ENCODE data around the gene GGT6. TPM values are rescaled to one million over a fixed set of nuclear protein-coding genes. Genes with fewer than 3 reads are reported as not detected.
"Not testable (repeated sequence)": the region's sequence is repeated elsewhere in the genome, so short reads cannot be mapped to it uniquely, and the experiment has no call there.

GGT6 gene
- total RNA-seq, 1 experiment from 2014 or later = not detected

DNA sequence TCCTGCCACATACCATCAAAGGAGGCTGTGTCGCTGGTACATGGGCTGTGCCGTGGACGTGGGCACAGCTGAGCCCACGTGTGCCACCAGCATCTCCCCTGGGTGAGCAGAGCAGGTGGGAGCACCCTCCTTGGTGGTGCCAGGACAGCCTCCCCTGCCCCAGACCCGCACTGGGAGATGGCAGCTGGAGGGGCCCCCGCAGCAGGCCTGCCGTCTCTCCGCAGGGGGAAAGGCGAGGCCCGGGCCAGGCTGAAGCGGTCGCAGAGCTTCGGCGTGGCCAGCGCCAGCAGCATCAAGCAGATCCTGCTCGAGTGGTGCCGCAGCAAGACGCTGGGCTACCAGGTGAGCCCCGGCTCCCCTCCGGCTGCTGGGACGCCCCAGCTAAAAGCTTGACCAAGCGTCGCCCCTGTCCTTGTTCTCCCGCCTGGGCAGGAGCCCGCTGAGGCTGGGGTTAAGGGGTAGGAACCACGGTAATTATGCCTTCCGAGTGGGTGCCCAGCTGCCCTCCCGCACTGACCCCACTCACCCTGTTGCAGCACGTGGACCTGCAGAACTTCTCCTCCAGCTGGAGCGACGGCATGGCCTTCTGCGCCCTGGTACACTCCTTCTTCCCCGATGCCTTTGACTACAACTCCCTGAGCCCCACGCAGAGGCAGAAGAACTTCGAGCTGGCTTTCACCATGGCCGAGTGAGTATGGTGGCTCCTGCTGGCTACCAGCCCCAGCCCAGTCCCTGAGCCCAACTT is 36.4 kb upstream of the GGT6 start:
- H3K4me1 ChIP-seq (replicated peaks) = no peaks in the 10 kb centered on the region
- no peaks in the 10 kb centered on the region for H3K27me3 ChIP-seq (replicated peaks)
- no peak for DNase-seq (ENCODE audit: low read depth in 1 of 2, low spot score in 2 of 2)
- H3K4me3 ChIP-seq = no peak overlapping the region
- H3K27ac ChIP-seq = no peak overlapping the region
- no peaks in the 10 kb centered on the region for H3K9me3 ChIP-seq (replicated peaks)
- H3K36me3 ChIP-seq = no peaks in the 10 kb centered on the region

DNA sequence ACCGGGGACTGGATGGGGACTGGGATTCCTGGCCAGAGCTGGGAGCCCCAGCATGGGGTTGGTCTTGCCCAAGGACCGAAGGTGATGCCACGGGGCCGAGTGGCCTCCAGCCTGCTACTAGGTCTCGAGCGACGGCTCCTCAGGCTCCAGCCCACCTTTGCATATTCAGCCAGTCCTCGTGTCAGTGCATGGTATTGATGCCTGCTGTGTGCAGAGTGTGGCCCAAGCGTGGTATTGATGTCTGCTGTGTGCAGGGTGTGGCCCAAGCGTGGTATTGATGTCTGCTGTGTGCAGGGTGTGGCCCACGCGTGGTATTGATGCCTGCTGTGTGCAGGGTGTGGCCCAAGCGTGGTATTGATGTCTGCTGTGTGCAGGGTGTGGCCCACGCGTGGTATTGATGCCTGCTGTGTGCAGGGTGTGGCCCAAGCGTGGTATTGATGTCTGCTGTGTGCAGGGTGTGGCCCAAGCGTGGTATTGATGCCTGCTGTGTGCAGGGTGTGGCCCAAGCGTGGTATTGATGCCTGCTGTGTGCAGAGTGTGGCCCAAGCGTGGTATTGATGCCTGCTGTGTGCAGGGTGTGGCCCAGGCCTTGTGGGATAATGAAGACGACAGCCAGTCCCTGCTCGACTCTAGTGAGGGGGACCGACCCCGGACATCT is 35.4 kb upstream of the GGT6 start:
- H3K27ac ChIP-seq; H3K36me3 ChIP-seq; DNase-seq (ENCODE audit: low read depth in 1 of 2, low spot score in 2 of 2); H3K4me1 ChIP-seq (replicated peaks); H3K27me3 ChIP-seq (replicated peaks); H3K9me3 ChIP-seq (replicated peaks); H3K4me3 ChIP-seq: not testable (repeated sequence)

DNA sequence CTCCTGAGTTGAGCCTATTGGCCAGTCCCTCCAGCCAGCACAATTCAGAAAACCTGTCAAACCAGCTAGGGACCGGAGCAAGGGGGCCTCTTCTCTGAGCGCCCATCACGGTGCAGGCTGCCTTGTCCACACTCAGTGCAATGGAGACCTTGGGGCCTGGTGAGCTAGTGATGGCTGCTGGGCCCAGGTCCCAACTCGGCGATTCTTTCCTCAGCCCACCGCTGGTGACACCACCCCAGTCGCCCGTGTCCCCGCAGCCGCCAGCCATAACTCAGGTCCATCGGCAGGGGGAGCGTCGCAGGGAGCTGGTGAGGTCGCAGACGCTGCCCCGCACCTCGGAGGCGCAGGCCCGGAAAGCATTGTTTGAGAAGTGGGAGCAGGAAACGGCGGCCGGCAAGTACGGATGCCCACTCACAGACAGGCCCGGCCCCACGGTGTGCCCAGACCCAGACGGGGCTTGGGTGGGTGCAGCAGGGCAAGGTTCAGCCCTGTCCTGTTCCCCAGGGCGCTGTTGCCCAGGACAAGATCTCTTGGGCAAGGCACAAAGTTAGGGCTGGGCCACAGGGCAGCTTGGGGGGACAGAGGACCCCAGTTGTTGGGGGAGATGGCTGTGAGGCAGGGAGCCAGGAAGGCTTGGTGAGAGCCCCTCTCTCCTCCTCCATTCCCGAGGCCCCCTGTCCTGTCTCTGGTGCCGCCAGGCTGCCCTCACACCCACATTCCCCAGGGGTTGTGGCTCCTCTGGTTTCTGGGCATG is 34.7 kb upstream of the GGT6 start:
- Histone ChIP-seq H3K36me3 (no peaks in the 10 kb centered on the region), H3K4me1 (replicated peaks) (no peaks in the 10 kb centered on the region), H3K4me3 (no peak overlapping the region), H3K27me3 (replicated peaks) (peaks cover 9% of the 10 kb centered on the region; the same call in 1 of the 2 replicates), H3K9me3 (replicated peaks) (no peaks in the 10 kb centered on the region), H3K27ac (no peak overlapping the region)
- DNase-seq (ENCODE audit: low read depth in 1 of 2, low spot score in 2 of 2) = no peak

DNA sequence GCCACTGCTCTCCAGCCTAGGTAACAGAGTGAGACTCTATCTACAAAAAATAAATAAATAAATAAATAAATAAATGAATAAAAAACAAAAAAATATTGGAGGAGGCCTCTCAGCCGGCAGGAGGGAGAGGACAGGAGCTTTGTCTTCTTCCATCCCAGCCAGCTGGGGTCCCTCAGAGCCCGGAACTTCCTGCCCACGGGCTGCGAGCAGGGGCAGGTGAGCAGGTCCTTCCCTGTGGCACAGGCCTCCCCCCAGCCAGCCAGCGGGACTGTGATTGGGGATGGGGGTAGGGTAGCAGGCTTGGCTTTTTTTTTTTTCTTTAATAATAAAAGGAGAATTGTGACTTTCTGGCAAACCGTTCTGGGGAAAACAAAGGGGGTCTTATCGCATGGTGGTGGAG is 34.0 kb upstream of the GGT6 start:
- Histone ChIP-seq H3K4me3 (no peak overlapping the region), H3K27me3 (replicated peaks) (peaks cover 9% of the 10 kb centered on the region; the same call in 1 of the 2 replicates), H3K4me1 (replicated peaks) (no peaks in the 10 kb centered on the region), H3K27ac (no peak overlapping the region), H3K9me3 (replicated peaks) (no peaks in the 10 kb centered on the region), H3K36me3 (no peaks in the 10 kb centered on the region)
- no peak for DNase-seq (ENCODE audit: low read depth in 1 of 2, low spot score in 2 of 2)

DNA sequence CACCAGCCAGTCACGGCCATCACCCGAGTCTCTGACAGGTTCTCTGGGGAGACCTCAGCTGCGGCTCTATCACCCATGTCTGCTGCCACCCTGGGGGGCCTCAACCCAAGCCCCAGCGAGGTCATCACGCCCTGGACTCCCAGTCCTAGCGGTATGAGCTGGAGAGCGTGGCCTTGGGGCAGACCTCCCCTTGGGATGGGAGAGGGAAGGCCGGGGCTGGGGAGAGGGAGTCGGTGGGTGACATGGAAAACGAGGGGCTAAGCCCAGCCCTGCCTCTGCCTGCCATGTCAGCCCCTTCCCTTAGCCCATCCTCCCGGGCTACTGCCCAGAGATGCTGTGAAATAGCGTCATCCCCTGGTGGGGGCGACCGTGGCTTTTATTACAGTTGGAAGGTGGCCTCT is 32.6 kb upstream of the GGT6 start:
- Histone ChIP-seq H3K4me3 (no peak overlapping the region), H3K9me3 (replicated peaks) (no peaks in the 10 kb centered on the region), H3K36me3 (no peaks in the 10 kb centered on the region), H3K27ac (no peak overlapping the region), H3K4me1 (replicated peaks) (no peaks in the 10 kb centered on the region), H3K27me3 (replicated peaks) (peaks cover 9% of the 10 kb centered on the region)
- DNase-seq (ENCODE audit: low read depth in 1 of 2, low spot score in 2 of 2) = no peak

DNA sequence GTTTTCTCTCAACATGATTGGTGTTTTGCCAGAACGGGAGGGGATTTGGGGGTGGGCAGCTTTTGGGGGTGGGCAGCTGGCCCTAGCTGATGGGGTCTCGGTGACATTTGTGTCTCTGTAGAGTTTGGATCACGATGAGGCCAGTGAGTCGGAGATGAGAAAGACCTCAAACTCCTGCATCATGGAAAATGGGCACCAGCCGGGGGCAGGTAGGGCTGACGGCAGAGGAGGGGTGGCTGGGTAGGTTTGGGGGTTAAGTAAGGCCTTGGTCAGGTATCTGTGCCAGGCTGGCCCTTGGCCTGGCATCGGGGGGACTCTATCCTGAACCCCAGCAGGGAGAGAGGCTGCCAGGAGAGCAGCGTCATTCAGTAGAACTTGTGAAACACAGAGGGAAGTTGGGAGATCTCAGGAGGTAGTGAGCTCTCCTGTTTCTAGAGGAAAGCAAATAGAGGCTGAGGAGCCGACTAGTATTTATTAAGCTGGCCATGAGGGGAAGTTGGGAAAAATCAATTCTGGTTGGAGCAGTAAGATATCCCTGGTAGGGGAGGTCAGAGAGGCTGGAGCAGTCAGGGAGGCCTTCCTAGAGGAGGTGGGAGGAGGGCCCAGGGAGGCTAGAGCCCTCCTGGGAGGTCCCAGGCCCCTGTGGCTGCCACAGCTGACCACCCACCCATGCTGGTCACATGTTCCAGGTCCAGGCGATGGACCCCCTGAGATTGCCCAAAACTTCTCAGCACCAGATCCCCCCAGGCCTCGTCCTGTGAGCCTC is 32.0 kb upstream of the GGT6 start:
- no peaks in the 10 kb centered on the region for H3K36me3 ChIP-seq
- no peaks in the 10 kb centered on the region for H3K4me1 ChIP-seq (replicated peaks)
- no peak overlapping the region for H3K27ac ChIP-seq
- H3K4me3 ChIP-seq = no peak overlapping the region
- DNase-seq (ENCODE audit: low read depth in 1 of 2, low spot score in 2 of 2) = no peak
- peaks cover 10% of the 10 kb centered on the region for H3K27me3 ChIP-seq (replicated peaks)
- no peaks in the 10 kb centered on the region for H3K9me3 ChIP-seq (replicated peaks)

DNA sequence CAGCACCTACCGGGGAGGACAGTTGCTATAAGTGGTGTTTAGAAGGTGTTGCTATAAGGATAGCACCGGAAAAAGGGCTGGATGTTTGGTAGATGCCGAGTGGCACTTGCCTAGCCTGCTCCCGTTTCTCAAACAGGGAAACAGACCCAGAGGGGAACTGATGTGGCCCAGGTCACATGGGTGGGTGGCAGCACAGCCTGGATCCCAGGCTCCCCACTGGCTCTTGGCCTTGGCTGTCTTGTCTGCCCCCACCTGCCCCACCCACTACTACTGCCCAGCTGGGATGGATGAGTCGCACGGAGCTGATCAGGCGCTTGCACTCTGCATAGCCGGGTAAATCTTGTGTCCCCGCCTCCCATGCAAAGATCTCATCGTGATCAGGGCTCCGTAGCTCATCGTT is 31.2 kb upstream of the GGT6 start:
- Histone ChIP-seq H3K36me3 (no peaks in the 10 kb centered on the region), H3K27me3 (replicated peaks) (peaks cover 18% of the 10 kb centered on the region)
- DNase-seq (ENCODE audit: low read depth in 1 of 2, low spot score in 2 of 2) = no peak

DNA sequence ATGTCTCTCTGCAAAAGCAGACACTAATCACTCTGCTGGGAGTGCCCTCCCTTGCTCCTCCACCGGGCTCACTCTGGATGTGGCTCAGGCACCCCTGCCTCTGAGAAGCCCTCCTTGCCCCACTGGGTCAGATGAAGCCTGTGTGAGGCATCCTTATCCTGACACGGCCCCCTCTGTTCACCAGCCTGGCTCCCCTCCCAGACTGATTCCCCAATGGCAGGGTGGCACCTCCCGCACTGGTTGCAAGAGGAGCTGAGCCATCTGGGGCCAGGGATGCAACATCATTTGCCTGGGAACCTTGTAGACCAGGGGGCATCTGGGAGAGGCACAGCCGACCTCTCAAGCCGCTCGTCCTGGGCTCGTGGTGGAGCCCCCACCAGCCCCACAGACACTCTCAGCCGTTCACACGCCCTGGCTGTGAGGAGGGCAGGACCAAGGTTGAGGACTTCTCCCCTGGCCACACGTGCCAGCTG is 30.6 kb upstream of the GGT6 start:
- Histone ChIP-seq H3K36me3 (no peaks in the 10 kb centered on the region), H3K27me3 (replicated peaks) (peaks cover 24% of the 10 kb centered on the region), H3K9me3 (replicated peaks) (no peaks in the 10 kb centered on the region), H3K4me3 (no peak overlapping the region), H3K4me1 (replicated peaks) (no peaks in the 10 kb centered on the region), H3K27ac (no peak overlapping the region)
- DNase-seq (ENCODE audit: low read depth in 1 of 2, low spot score in 2 of 2) = no peak

More for the DNA sequence above, 31.2 kb upstream of the GGT6 start:
- Histone ChIP-seq H3K4me1 (replicated peaks) (no peaks in the 10 kb centered on the region), H3K4me3 (no peak overlapping the region), H3K27ac (no peak overlapping the region), H3K9me3 (replicated peaks) (no peaks in the 10 kb centered on the region)

DNA sequence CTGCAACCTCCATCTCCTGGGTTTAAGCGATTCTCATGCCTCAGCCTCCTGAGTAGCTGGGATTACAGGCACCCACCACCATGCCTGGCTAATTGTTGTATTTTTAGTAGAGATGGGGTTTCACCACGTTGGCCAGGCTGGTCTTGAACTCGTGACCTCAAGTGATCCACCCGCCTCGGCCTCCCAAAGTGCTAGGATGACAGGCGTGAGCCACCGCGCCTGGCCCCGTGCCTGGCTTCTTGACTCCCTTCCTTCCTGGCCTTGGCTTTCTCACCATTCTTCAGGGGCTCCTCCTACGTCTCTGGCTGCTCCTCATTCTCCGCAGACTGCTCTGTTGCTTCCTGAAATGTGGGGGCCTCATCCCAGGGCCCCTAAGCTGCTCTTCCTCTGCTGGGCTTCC is 29.7 kb upstream of the GGT6 start:
- H3K36me3 ChIP-seq; H3K27ac ChIP-seq; H3K4me3 ChIP-seq; H3K9me3 ChIP-seq (replicated peaks); H3K4me1 ChIP-seq (replicated peaks); DNase-seq (ENCODE audit: low read depth in 1 of 2, low spot score in 2 of 2): not testable (repeated sequence)
- peaks cover 32% of the 10 kb centered on the region for H3K27me3 ChIP-seq (replicated peaks)

DNA sequence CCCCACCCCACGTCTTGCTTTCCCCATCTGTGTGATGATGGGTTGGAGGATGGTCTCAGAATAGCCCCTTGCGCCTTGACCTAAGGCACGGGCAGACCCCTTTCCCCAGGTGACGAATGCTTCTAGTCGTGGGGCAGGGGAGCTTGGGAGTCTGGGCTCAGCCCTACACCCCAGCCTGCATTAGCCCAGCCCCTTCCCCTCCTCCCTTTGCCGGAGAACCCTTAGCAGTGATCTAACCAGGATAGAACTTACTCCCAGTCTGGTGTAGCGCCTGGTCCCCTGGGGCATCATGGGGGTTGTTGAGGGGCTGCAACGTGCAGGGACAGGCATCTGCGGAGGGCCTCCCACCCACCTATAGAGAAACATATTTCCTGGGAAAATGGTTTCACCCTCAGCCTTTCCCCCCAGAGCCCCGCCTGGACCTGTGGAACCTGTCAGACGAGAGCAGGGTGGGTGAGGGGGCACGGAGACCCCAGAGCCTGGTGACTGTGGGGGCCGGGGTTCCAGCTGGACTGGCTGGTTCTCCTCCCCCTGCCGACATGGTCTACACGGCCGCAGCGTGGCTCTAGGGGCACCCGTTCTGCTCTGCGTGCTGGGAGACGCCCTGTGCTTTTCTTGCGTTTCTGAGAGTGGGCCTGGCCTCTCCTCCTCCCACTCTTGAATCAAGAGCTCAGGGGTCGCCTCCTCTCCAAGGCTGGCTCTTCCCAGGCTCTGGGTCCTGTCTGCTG is 28.7 kb upstream of the GGT6 start:
- H3K36me3 ChIP-seq = no peaks in the 10 kb centered on the region
- H3K4me3 ChIP-seq = no peak overlapping the region
- no peaks in the 10 kb centered on the region for H3K9me3 ChIP-seq (replicated peaks)
- no peak overlapping the region for H3K27ac ChIP-seq
- H3K27me3 ChIP-seq (replicated peaks) = peaks cover 42% of the 10 kb centered on the region
- DNase-seq (ENCODE audit: low read depth in 1 of 2, low spot score in 2 of 2) = no peak
- peaks cover 7% of the 10 kb centered on the region for H3K4me1 ChIP-seq (replicated peaks)

DNA sequence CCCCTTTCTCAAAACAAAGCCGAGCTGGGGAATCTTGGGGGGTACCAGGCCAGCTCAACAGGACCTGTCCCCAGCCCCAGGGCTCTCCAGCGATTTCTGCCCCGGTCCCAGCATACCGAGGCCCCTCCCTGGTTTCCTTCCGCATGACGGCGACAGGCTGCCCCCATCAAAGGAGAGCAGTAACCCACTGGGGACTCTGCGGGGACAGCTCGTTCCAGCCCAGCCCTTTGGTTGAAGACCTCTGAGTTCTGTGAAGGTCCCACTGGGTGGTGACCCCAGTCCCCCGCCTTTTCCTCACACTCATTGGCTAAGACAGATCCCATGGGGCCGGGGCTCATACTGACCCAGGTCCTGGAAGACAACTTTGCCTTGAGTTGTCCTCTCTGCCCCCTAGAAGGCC is 28.0 kb upstream of the GGT6 start:
- peaks cover 49% of the 10 kb centered on the region for H3K27me3 ChIP-seq (replicated peaks)
- H3K36me3 ChIP-seq = no peaks in the 10 kb centered on the region
- no peak overlapping the region for H3K4me3 ChIP-seq
- H3K4me1 ChIP-seq (replicated peaks) = peaks cover 11% of the 10 kb centered on the region
- H3K9me3 ChIP-seq (replicated peaks) = no peaks in the 10 kb centered on the region
- DNase-seq (ENCODE audit: low read depth in 1 of 2, low spot score in 2 of 2) = no peak
- H3K27ac ChIP-seq = no peak overlapping the region

DNA sequence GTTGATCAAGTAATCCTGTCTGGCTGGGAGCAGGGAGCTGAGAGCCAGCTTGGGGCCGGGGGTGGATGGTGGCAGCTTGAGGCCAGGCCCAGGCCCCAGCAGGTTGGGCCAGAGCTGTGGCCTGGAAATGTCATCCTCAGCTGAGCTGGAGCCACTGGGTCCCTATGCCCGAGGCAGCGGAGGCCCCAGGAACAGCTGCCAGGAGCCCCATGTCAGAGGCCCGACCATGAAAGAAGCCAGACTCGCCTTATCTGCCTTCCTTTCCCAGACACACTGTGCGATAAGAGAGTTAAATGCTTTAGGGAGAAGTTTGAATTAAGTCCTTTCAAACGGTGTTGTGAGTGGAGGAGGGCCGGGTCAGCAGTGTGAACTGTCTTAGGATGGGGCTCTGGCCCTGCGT is 27.4 kb upstream of the GGT6 start:
- no peak for DNase-seq (ENCODE audit: low read depth in 1 of 2, low spot score in 2 of 2)
- Histone ChIP-seq H3K4me1 (replicated peaks) (peaks cover 11% of the 10 kb centered on the region), H3K4me3 (no peak overlapping the region), H3K9me3 (replicated peaks) (no peaks in the 10 kb centered on the region), H3K27me3 (replicated peaks) (peaks cover 55% of the 10 kb centered on the region), H3K27ac (no peak overlapping the region), H3K36me3 (no peaks in the 10 kb centered on the region)

DNA sequence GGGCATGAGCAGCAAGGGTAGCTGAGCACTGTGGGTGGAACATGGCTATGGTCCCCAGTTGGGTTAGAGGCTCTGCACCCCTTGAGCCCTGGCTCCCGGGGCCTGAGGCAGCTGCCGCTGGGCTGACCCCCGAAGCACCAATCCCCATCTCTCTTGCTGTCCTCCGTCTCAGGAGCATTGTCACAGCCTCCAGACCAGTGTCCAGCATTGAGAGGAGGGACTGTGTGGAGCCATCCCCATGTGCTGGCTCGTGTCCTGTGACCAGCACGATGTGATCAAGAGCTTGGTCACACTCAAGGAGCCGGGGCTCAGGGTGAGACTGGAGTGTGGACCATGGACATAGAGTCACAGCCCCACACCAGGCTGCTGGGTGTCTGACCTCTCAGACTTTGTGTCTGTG is 26.8 kb upstream of the GGT6 start:
- Histone ChIP-seq H3K4me3 (no peak overlapping the region), H3K4me1 (replicated peaks) (peaks cover 11% of the 10 kb centered on the region), H3K9me3 (replicated peaks) (no peaks in the 10 kb centered on the region), H3K27ac (no peak overlapping the region), H3K36me3 (no peaks in the 10 kb centered on the region), H3K27me3 (replicated peaks) (peaks cover 56% of the 10 kb centered on the region)
- DNase-seq (ENCODE audit: low read depth in 1 of 2, low spot score in 2 of 2) = no peak

All from SJSA1 (cell line).